T-cell (primary cell): Measurements from ENCODE around the gene CD226. TPM values are rescaled to one million over a fixed set of nuclear protein-coding genes. Genes with fewer than 3 reads are reported as not detected.
A peak's percentile ranks its signal among the peaks of the same experiment; 100 is the strongest.

Experiments
- ATAC-seq, 4 experiments: fragments of 200-7000 bp in 3 of 4; fragments of 150-1000 bp in 1 of 4; cut with Tn5 transposase; replicated peaks in 1 of 4; 1 replicate in 3 of 4; 2 replicates in 1 of 4; pipeline ENCODE4 v1.10.0; 2021; ENCODE audit warnings: moderate library complexity in 3 of 4, mild to moderate bottlenecking in 2 of 4, moderate number of reproducible peaks in 1 of 4
- CTCF ChIA-PET, 2 donors: fragments of 300-600 bp; sonication (Branson Sonifier 250); formaldehyde crosslinking; loops; one replicate each; lab custom pipeline; 2022; ENCODE audit warnings: antibody characterized with exemption in 2 of 2; lab: Charles Lee
- POLR2A ChIA-PET, 2 donors: fragments of 300-600 bp; sonication (Branson Sonifier 250); formaldehyde crosslinking; loops; one replicate each; lab custom pipeline; 2022; ENCODE audit warnings: antibody characterized with exemption in 2 of 2; lab: Charles Lee
- DNase-seq, 35 experiments: peaks; one replicate each; pipeline versions ENCODE4 v3.0.0 to v3.0.0-alpha.2; 2013 to 2023
- H3K27ac ChIP-seq: one replicate; pipeline ENCODE4 v1.5.1; 2013; ENCODE audit warnings: low read length
- H3K27me3 ChIP-seq, 2 experiments: replicated peaks in 1 of 2; 1 replicate in 1 of 2; 2 replicates in 1 of 2; pipeline versions ENCODE4 v1.6.1 to v1.7.0; 2013; ENCODE audit warnings: low read length in 1 of 2, mixed read lengths in 1 of 2; ENCODE audit not compliant: control insufficient read depth in 2 of 2, insufficient read depth in 2 of 2; ENCODE audit errors: extremely low read depth in 1 of 2
- H3K36me3 ChIP-seq, 2 donors: 1 replicate in 1 of 2; 2 replicates in 1 of 2; pipeline versions ENCODE4 v1.6.1 to v1.7.0; 2013; ENCODE audit warnings: low read length in 1 of 2; ENCODE audit not compliant: control insufficient read depth in 2 of 2, insufficient read depth in 1 of 2; ENCODE audit errors: extremely low read depth in 1 of 2
- H3K4me1 ChIP-seq, 2 experiments: 1 replicate in 1 of 2; 2 replicates in 1 of 2; pipeline versions ENCODE4 v1.6.1 to v1.7.0; 2013; ENCODE audit warnings: low read length in 2 of 2, mixed read lengths in 1 of 2; ENCODE audit not compliant: insufficient read depth in 2 of 2, control insufficient read depth in 1 of 2; ENCODE audit errors: extremely low read depth in 1 of 2
- H3K4me3 ChIP-seq, 2 donors: 1 replicate in 1 of 2; 2 replicates in 1 of 2; pipeline versions ENCODE4 v1.5.1 to v1.7.0; 2013; ENCODE audit warnings: mild to moderate bottlenecking in 2 of 2, low read length in 1 of 2, moderate library complexity in 1 of 2; ENCODE audit not compliant: control insufficient read depth in 1 of 2; ENCODE audit errors: extremely low read depth in 1 of 2
- H3K9me3 ChIP-seq: 2 replicates; pipeline ENCODE4 v1.7.0; 2013
- H3K27ac Mint-ChIP-seq, 2 donors: one replicate each; pipeline ENCODE4 v1.8.0; 2020 to 2021; ENCODE audit warnings: mild to moderate bottlenecking in 2 of 2, mixed read lengths in 2 of 2
- H3K27me3 Mint-ChIP-seq, 2 donors: one replicate each; pipeline ENCODE4 v1.8.0; 2021 to 2022; ENCODE audit warnings: mixed read lengths in 2 of 2
- H3K36me3 Mint-ChIP-seq: one replicate; pipeline ENCODE4 v1.8.0; 2021; ENCODE audit warnings: mixed read lengths
- H3K4me1 Mint-ChIP-seq, 3 donors: one replicate each; pipeline ENCODE4 v1.8.0; 2020 to 2022; ENCODE audit warnings: mixed read lengths in 3 of 3, mild to moderate bottlenecking in 1 of 3
- H3K4me3 Mint-ChIP-seq, 3 donors: one replicate each; pipeline ENCODE4 v1.8.0; 2020 to 2022; ENCODE audit warnings: mild to moderate bottlenecking in 3 of 3, mixed read lengths in 3 of 3, moderate library complexity in 3 of 3
- H3K9me3 Mint-ChIP-seq, 3 donors: one replicate each; pipeline ENCODE4 v1.8.0; 2020 to 2022; ENCODE audit warnings: mixed read lengths in 3 of 3
- WGBS: methylation state at CpG from one replicate; pipeline ENCODE4 v1.1.5; 2013; ENCODE audit warnings: missing lambda C conversion rate; ENCODE audit not compliant: insufficient coverage; 5-methylcytosine and 5-hydroxymethylcytosine counted together
- total RNA-seq, 35 experiments: library from RNA in 6 of 35; stranded (reverse) in 6 of 35; fragments of 120-200 nt in 1 of 35; gene quantifications; one replicate each; pipeline versions ENCODE4 v1.2.1 to v1.2.4 and lab custom pipeline; 2013 to 2026

Gene CD226
- total RNA-seq, 5 donors from 2014 or later (not counting 1 experiment from before 2014, with no cell fraction given), result 32.2 to 87.1 (median 57.4) TPM

- H3K27ac Mint-ChIP-seq, result no peak overlapping the region
- ChIA-PET POLR2A (no interaction called here), CTCF (no interaction called here)
- H3K36me3 Mint-ChIP-seq, result peaks cover 34% of the 10 kb centered on the region
- H3K36me3 ChIP-seq, result peaks cover 0 to 2% of the 10 kb centered on the region in 2 donors
- ATAC-seq (no peak), DNase-seq (no peak)
- no peak overlapping the region for H3K4me3 Mint-ChIP-seq
- no CpG with 5 or more reads among the region's 4 CpGs for WGBS
- H3K4me1 ChIP-seq, result no peaks in the 10 kb centered on the region
- no peaks in the 10 kb centered on the region for H3K9me3 Mint-ChIP-seq
- no peaks in the 10 kb centered on the region for H3K9me3 ChIP-seq
- H3K27ac ChIP-seq, result no peak overlapping the region
- H3K27me3 Mint-ChIP-seq, result no peaks in the 10 kb centered on the region
- no peak overlapping the region for H3K4me3 ChIP-seq
- H3K4me1 Mint-ChIP-seq, result peaks cover 0 to 9% (median 0%) of the 10 kb centered on the region in 3 donors
- H3K27me3 ChIP-seq, result no peaks in the 10 kb centered on the region
Observed at GRCh38 chr18:69853051-69853450, 94.6 kb downstream of the CD226 start.

GRCh38 chr18:69845593-69846506, 101.8 kb downstream of the CD226 start:
- POLR2A ChIA-PET, result interaction anchor here in 1 of 2 donors (0.6 kb wide), 1 partner anchor 17 kb away, joined by 3 read pairs; no protein-coding TSS in a partner anchor
- Mint-ChIP-seq H3K9me3 (no peaks in the 10 kb centered on the region), H3K27ac (no peak overlapping the region), H3K27me3 (no peaks in the 10 kb centered on the region), H3K4me3 (no peak overlapping the region), H3K36me3 (no peaks in the 10 kb centered on the region), H3K4me1 (peaks cover 0 to 2% (median 0%) of the 10 kb centered on the region in 3 donors)
- Histone ChIP-seq H3K36me3 (no peaks in the 10 kb centered on the region), H3K27ac (no peak overlapping the region), H3K27me3 (no peaks in the 10 kb centered on the region), H3K4me1 (no peaks in the 10 kb centered on the region), H3K4me3 (no peak overlapping the region), H3K9me3 (no peaks in the 10 kb centered on the region)
- CTCF ChIA-PET, result no interaction called here
- peak in 1 of 35 experiments; percentile 6 for DNase-seq
- ATAC-seq, result peak in 1 of 4 experiments; percentile 35
- 100% methylated on average over 1 of the region's 8 CpGs for WGBS

GRCh38 chr18:69844656-69845055, 103.0 kb downstream of the CD226 start:
- Histone ChIP-seq H3K27ac (no peak overlapping the region), H3K27me3 (no peaks in the 10 kb centered on the region), H3K4me1 (no peaks in the 10 kb centered on the region), H3K9me3 (no peaks in the 10 kb centered on the region), H3K4me3 (no peak overlapping the region), H3K36me3 (no peaks in the 10 kb centered on the region)
- H3K27me3 Mint-ChIP-seq, result no peaks in the 10 kb centered on the region
- no peaks in the 10 kb centered on the region for H3K9me3 Mint-ChIP-seq
- H3K4me3 Mint-ChIP-seq, result no peak overlapping the region
- WGBS, result no CpG with 5 or more reads among the region's 2 CpGs
- DNase-seq (no peak), ATAC-seq (no peak)
- POLR2A ChIA-PET, result no interaction called here
- H3K36me3 Mint-ChIP-seq, result peaks cover 7% of the 10 kb centered on the region
- H3K27ac Mint-ChIP-seq, result no peak overlapping the region
- H3K4me1 Mint-ChIP-seq, result peaks cover 0 to 2% (median 0%) of the 10 kb centered on the region in 3 donors
- CTCF ChIA-PET, result no interaction called here

GRCh38 chr18:69843015-69843414, 104.7 kb downstream of the CD226 start:
- ChIA-PET CTCF (interaction anchor here in 1 of 2 donors (0.6 kb wide), 1 partner anchor 8 kb away, joined by 6 read pairs; no protein-coding TSS in a partner anchor), POLR2A (no interaction called here)
- ATAC-seq (no peak), DNase-seq (no peak)
- Histone ChIP-seq H3K4me1 (no peaks in the 10 kb centered on the region), H3K9me3 (no peaks in the 10 kb centered on the region), H3K27ac (no peak overlapping the region), H3K36me3 (no peaks in the 10 kb centered on the region), H3K27me3 (no peaks in the 10 kb centered on the region), H3K4me3 (no peak overlapping the region)
- no peak overlapping the region for H3K27ac Mint-ChIP-seq
- 100% methylated on average over 1 of the region's 5 CpGs for WGBS
- H3K9me3 Mint-ChIP-seq, result no peaks in the 10 kb centered on the region
- H3K4me3 Mint-ChIP-seq, result no peak overlapping the region
- no peaks in the 10 kb centered on the region for H3K27me3 Mint-ChIP-seq
- H3K36me3 Mint-ChIP-seq, result peaks cover 7% of the 10 kb centered on the region
- peaks cover 0 to 2% (median 0%) of the 10 kb centered on the region in 3 donors for H3K4me1 Mint-ChIP-seq

GRCh38 chr18:69841117-69841516, 106.6 kb downstream of the CD226 start:
- Histone ChIP-seq H3K27me3 (no peaks in the 10 kb centered on the region), H3K36me3 (no peaks in the 10 kb centered on the region), H3K9me3 (no peaks in the 10 kb centered on the region), H3K27ac (no peak overlapping the region), H3K4me3 (no peak overlapping the region), H3K4me1 (no peaks in the 10 kb centered on the region)
- DNase-seq (no peak), ATAC-seq (no peak)
- CTCF ChIA-PET, result no interaction called here
- peaks cover 20% of the 10 kb centered on the region for H3K36me3 Mint-ChIP-seq
- H3K27ac Mint-ChIP-seq, result no peak overlapping the region
- no peaks in the 10 kb centered on the region for H3K9me3 Mint-ChIP-seq
- H3K27me3 Mint-ChIP-seq, result no peaks in the 10 kb centered on the region
- H3K4me3 Mint-ChIP-seq, result no peak overlapping the region
- no peaks in the 10 kb centered on the region for H3K4me1 Mint-ChIP-seq
- 97% methylated on average over 7 of the region's 9 CpGs for WGBS
- POLR2A ChIA-PET, result interaction anchor here in 1 of 2 donors (0.5 to 1.0 kb wide), 3 partner anchors 13 to 106 kb away, joined by 4 read pairs; no protein-coding TSS in a partner anchor

GRCh38 chr18:69840445-69840844, 107.2 kb downstream of the CD226 start:
- H3K36me3 Mint-ChIP-seq, result peaks cover 26% of the 10 kb centered on the region
- ATAC-seq (no peak), DNase-seq (no peak)
- H3K27ac Mint-ChIP-seq, result no peak overlapping the region
- Histone ChIP-seq H3K36me3 (no peaks in the 10 kb centered on the region), H3K27ac (no peak overlapping the region), H3K9me3 (no peaks in the 10 kb centered on the region), H3K4me1 (no peaks in the 10 kb centered on the region), H3K27me3 (no peaks in the 10 kb centered on the region), H3K4me3 (no peak overlapping the region)
- H3K27me3 Mint-ChIP-seq, result no peaks in the 10 kb centered on the region
- H3K4me3 Mint-ChIP-seq, result no peak overlapping the region
- H3K9me3 Mint-ChIP-seq, result no peaks in the 10 kb centered on the region
- H3K4me1 Mint-ChIP-seq, result no peaks in the 10 kb centered on the region
- 90% methylated on average over 3 of the region's 7 CpGs for WGBS
- POLR2A ChIA-PET, result interaction anchor here in 1 of 2 donors (1.0 kb wide), 1 partner anchor 12 kb away, joined by 4 read pairs; no protein-coding TSS in a partner anchor
- CTCF ChIA-PET, result interaction anchor here in 1 of 2 donors (0.6 kb wide), 1 partner anchor 162 kb away, joined by 4 read pairs; no protein-coding TSS in a partner anchor
